SK-N-MC (cell line): ENCODE measurements around the gene LAS1L.

Experiments
- EZH2 ChIP-seq: fragments of 200-600 bp; sonication (generic); IDR thresholded peaks from one replicate; pipeline ENCODE4 v1.6.1; 2017; ENCODE audit warnings: antibody characterized with exemption
- FOXP2 ChIP-seq: optimal IDR thresholded peaks from 2 replicates; pipeline ENCODE3; 2011; ENCODE audit warnings: mild to moderate bottlenecking, moderate library complexity; ENCODE audit not compliant: insufficient read depth; ENCODE audit errors: extremely low read length, control extremely low read depth
- POLR2AphosphoS5 ChIP-seq: IDR thresholded peaks from 2 replicates; pipeline ENCODE4 v1.6.1; 2012; ENCODE audit warnings: mild to moderate bottlenecking, low read depth, low read length, borderline replicate concordance

GRCh38 chrX:65522739-65523372 is 11.7 kb downstream of the LAS1L start:
- TF ChIP-seq POLR2AphosphoS5 (no peak), EZH2 (no peak), FOXP2 (no peak)
